OCI-LY1 (cell line): ENCODE data around the gene PRKCB.

Experiments
- H2AFZ ChIP-seq: fragments of 200-600 bp; sonication (generic), shearing (Covaris generic); 2 replicates; pipeline ENCODE4 v1.6.0; 2014; ENCODE audit warnings: antibody characterized with exemption, mild to moderate bottlenecking, low read length
- H3F3A ChIP-seq: fragments of 200-600 bp; sonication (generic), shearing (Covaris generic); 2 replicates; pipeline ENCODE4 v1.6.0; 2014; ENCODE audit warnings: mild to moderate bottlenecking, antibody characterized with exemption, low read length, moderate library complexity; ENCODE audit not compliant: insufficient read depth
- H3K27ac ChIP-seq: fragments of 200-600 bp; sonication (generic); 2 replicates; pipeline ENCODE4 v1.5.1; 2014; ENCODE audit warnings: low read length, mixed run types, mild to moderate bottlenecking, low read depth; ENCODE audit not compliant: poor library complexity, severe bottlenecking
- H3K27me3 ChIP-seq: fragments of 200-600 bp; sonication (generic); 2 replicates; pipeline ENCODE4 v1.6.0; 2014; ENCODE audit warnings: antibody characterized with exemption, mild to moderate bottlenecking, low read length, moderate library complexity; ENCODE audit not compliant: insufficient read depth
- H3K36me3 ChIP-seq: fragments of 200-600 bp; sonication (generic); 2 replicates; pipeline ENCODE4 v1.6.1; 2014; ENCODE audit warnings: mild to moderate bottlenecking, antibody characterized with exemption, low read length, moderate library complexity, mixed read lengths; ENCODE audit not compliant: insufficient read depth
- H3K4me1 ChIP-seq: fragments of 200-600 bp; sonication (generic); 2 replicates; pipeline ENCODE4 v1.5.1; 2014; ENCODE audit warnings: mild to moderate bottlenecking, low read length, moderate library complexity; ENCODE audit not compliant: insufficient read depth, severe bottlenecking
- H3K4me2 ChIP-seq: fragments of 200-600 bp; sonication (generic), shearing (Covaris generic); 2 replicates; pipeline ENCODE4 v1.6.1; 2014; ENCODE audit warnings: low read length
- H3K4me3 ChIP-seq: fragments of 200-600 bp; sonication (generic); 2 replicates; pipeline ENCODE4 v1.5.1; 2014; ENCODE audit warnings: low read length, low read depth, mild to moderate bottlenecking, mixed read lengths; ENCODE audit not compliant: poor library complexity, severe bottlenecking
- H3K79me2 ChIP-seq: fragments of 200-600 bp; shearing (Covaris generic); 2 replicates; pipeline ENCODE4 v1.6.1; 2016; ENCODE audit warnings: mixed run types, low read length, mixed read lengths; ENCODE audit not compliant: insufficient read depth
- H3K9ac ChIP-seq: fragments of 200-600 bp; sonication (generic), shearing (Covaris generic); 2 replicates; pipeline ENCODE4 v1.6.1; 2014; ENCODE audit warnings: mild to moderate bottlenecking, low read length, mixed read lengths
- H3K9me2 ChIP-seq: fragments of 200-600 bp; sonication (generic), shearing (Covaris generic); 2 replicates; pipeline ENCODE4 v1.6.1; 2014; ENCODE audit warnings: low read depth, mild to moderate bottlenecking, low read length, mixed read lengths
- H3K9me3 ChIP-seq: fragments of 200-600 bp; shearing (Covaris generic); 2 replicates; pipeline ENCODE4 v1.6.1; 2014; ENCODE audit warnings: low read length, mixed read lengths
- H4K20me1 ChIP-seq: fragments of 200-600 bp; sonication (generic), shearing (Covaris generic); 2 replicates; pipeline ENCODE4 v1.6.0; 2016; ENCODE audit warnings: mild to moderate bottlenecking, low read length; ENCODE audit not compliant: insufficient read depth
- EZH2 ChIP-seq: fragments of 200-600 bp; sonication (generic), shearing (Covaris generic); IDR thresholded peaks from 2 replicates; pipeline ENCODE4 v1.8.0; 2017; ENCODE audit warnings: borderline replicate concordance, mixed run types, mild to moderate bottlenecking, antibody characterized with exemption, low read length, moderate library complexity, mixed read lengths
- TF ChIP-seq, protein P1 (sequence below): fragments of 200-600 bp; sonication (generic), shearing (Covaris generic); IDR thresholded peaks from 2 replicates; pipeline ENCODE4 v1.5.1; 2017; ENCODE audit warnings: mild to moderate bottlenecking, antibody characterized with exemption, low read length, moderate library complexity, mixed read lengths

The PRKCB gene

DNA sequence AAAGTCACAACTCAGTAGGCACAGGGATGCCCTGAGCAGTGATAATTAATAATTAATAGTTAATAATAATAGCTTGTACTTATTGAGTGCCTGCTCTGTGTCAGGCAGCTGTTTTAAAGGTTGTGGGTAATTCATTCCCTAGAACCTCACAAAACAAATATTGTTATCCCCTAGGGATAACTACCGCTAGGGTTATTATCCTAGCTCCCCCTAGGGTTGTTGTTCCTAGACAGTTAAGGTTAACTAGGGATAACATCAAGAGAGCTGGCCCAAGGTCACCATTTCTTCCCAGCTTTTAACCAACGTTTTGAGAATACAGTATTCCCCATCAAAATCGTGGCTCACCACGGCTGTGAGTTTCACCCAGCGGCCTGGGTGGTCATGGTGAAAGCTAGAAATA, 180.1 kb downstream of the PRKCB start:
- TF ChIP-seq, protein P1, sequence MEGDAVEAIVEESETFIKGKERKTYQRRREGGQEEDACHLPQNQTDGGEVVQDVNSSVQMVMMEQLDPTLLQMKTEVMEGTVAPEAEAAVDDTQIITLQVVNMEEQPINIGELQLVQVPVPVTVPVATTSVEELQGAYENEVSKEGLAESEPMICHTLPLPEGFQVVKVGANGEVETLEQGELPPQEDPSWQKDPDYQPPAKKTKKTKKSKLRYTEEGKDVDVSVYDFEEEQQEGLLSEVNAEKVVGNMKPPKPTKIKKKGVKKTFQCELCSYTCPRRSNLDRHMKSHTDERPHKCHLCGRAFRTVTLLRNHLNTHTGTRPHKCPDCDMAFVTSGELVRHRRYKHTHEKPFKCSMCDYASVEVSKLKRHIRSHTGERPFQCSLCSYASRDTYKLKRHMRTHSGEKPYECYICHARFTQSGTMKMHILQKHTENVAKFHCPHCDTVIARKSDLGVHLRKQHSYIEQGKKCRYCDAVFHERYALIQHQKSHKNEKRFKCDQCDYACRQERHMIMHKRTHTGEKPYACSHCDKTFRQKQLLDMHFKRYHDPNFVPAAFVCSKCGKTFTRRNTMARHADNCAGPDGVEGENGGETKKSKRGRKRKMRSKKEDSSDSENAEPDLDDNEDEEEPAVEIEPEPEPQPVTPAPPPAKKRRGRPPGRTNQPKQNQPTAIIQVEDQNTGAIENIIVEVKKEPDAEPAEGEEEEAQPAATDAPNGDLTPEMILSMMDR, result no peak
- Histone ChIP-seq H4K20me1 (no peaks in the 10 kb centered on the region), H3K9ac (no peak overlapping the region), H3K27me3 (no peaks in the 10 kb centered on the region), H3K4me1 (peaks cover 28% of the 10 kb centered on the region), H3K79me2 (no peaks in the 10 kb centered on the region), H2AFZ (no peak overlapping the region), H3K4me3 (no peak overlapping the region), H3K9me2 (no peaks in the 10 kb centered on the region), H3K36me3 (no peaks in the 10 kb centered on the region), H3F3A (no peaks in the 10 kb centered on the region), H3K4me2 (no peak overlapping the region), H3K27ac (no peak overlapping the region), H3K9me3 (no peaks in the 10 kb centered on the region)

DNA sequence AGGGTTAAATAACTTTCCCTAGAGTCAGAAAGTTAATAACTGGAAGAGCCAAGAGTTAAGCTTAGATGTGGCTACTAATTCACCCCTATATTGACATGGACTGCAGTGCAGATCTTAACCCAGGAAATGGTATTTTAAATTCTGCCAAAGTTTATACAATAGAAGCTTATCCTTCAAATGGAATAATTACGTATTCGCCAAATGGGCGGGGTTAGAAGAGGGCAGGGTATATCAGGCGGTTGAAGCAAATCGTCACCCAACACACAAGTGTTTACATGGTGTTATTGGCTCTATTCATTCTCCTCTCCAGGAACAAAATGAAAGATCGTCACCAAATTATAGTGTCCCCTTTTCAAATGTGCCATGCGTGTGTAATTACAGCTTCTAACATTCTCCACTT, 182.7 kb downstream of the PRKCB start:
- Histone ChIP-seq H3K9me3 (no peaks in the 10 kb centered on the region), H2AFZ (no peak overlapping the region), H3K9me2 (no peaks in the 10 kb centered on the region), H3K79me2 (no peaks in the 10 kb centered on the region), H3K9ac (no peak overlapping the region), H3K4me1 (peaks cover 27% of the 10 kb centered on the region), H3K4me2 (no peak overlapping the region), H3K27me3 (no peaks in the 10 kb centered on the region), H4K20me1 (no peaks in the 10 kb centered on the region), H3K36me3 (no peaks in the 10 kb centered on the region), H3K4me3 (no peak overlapping the region), H3F3A (no peaks in the 10 kb centered on the region), H3K27ac (no peak overlapping the region)
- no peak for TF ChIP-seq EZH2
- TF ChIP-seq, protein P1, result no peak

DNA sequence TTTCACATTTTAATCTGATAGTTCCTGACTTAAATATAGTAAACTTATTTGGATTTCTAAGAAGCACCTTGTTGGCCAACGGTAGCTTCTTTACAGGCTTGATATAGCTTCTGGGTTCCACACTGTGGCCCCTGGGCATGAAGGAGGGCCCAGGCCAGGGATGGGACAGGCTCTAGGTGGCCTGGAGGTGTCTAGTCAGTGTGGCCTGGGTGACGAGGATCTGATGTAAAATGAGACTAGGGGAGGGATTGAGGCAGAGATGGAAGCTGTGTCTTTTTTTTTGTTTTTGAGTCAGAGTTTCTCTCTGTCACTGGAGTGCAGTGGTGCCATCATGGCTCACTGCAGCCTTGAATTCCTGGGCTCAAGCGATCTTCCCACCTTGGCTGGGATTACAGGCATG, 187.0 kb downstream of the PRKCB start:
- Histone ChIP-seq H3K9me3 (no peaks in the 10 kb centered on the region), H3K4me2 (no peak overlapping the region), H3K9ac (no peak overlapping the region), H3K79me2 (no peaks in the 10 kb centered on the region), H3K36me3 (no peaks in the 10 kb centered on the region), H3K4me1 (peaks cover 9% of the 10 kb centered on the region), H3K27ac (no peak overlapping the region), H2AFZ (no peak overlapping the region), H3K4me3 (no peak overlapping the region), H4K20me1 (no peaks in the 10 kb centered on the region), H3K9me2 (no peaks in the 10 kb centered on the region), H3K27me3 (no peaks in the 10 kb centered on the region), H3F3A (no peaks in the 10 kb centered on the region)
- TF ChIP-seq, protein P1, result no peak
- no peak for TF ChIP-seq EZH2
